Esophagus squamous epithelium (tissue), 4 donors: ENCODE results near the gene BTBD10.

Experiments used
- CTCF ChIP-seq, 6 experiments: fragments of 450-650 bp in 4 of 6; fragments of 200-600 bp in 2 of 6; sonication (generic) in 2 of 6; IDR thresholded peaks; one replicate each; pipeline ENCODE4 v1.5.1; 2016 to 2019; ENCODE audit warnings: antibody characterized with exemption in 6 of 6, mild to moderate bottlenecking in 4 of 6, moderate library complexity in 4 of 6
- POLR2A ChIP-seq, 4 donors: fragments of 450-650 bp; IDR thresholded peaks; one replicate each; pipeline ENCODE4 v1.6.1; 2017; ENCODE audit warnings: antibody characterized with exemption in 4 of 4, mild to moderate bottlenecking in 4 of 4, moderate library complexity in 3 of 4

- no peak for TF ChIP-seq CTCF (IDR thresholded peaks at IDR 0.05)
- no peak for TF ChIP-seq POLR2A (IDR thresholded peaks at IDR 0.05)
Measured at GRCh38 chr11:13368041-13368446, 95.0 kb downstream of the BTBD10 start.
